Lung (tissue), 12 donors: ENCODE measurements around the gene FAM131A. TPM values are rescaled to one million over a fixed set of nuclear protein-coding genes. Genes with fewer than 3 reads are reported as not detected.

Experiments used
- ATAC-seq: fragments of 200-7000 bp; cut with Tn5 transposase; one replicate; pipeline ENCODE4 v1.9.1; 2020; ENCODE audit warnings: moderate number of reproducible peaks; ENCODE audit not compliant: insufficient read depth, low FRiP score
- DNase-seq, 3 donors: peaks; one replicate each; pipeline ENCODE4 v3.0.0-alpha.2; 2013 to 2017
- H3K27ac ChIP-seq, 2 donors: one replicate each; pipeline ENCODE4 v1.5.1; 2013; ENCODE audit warnings: mild to moderate bottlenecking in 2 of 2, moderate library complexity in 2 of 2, control low read depth in 1 of 2, inconsistent platforms in 1 of 2, low read depth in 1 of 2, low read length in 1 of 2
- H3K27me3 ChIP-seq, 3 donors: one replicate each; pipeline ENCODE4 v1.5.1; 2013; ENCODE audit warnings: low read length in 2 of 3; ENCODE audit not compliant: control insufficient read depth in 3 of 3, insufficient read depth in 3 of 3
- H3K36me3 ChIP-seq, 4 donors: one replicate each; pipeline ENCODE4 v1.5.1; 2013; ENCODE audit warnings: low read length in 4 of 4, mild to moderate bottlenecking in 1 of 4, moderate library complexity in 1 of 4; ENCODE audit not compliant: control insufficient read depth in 4 of 4, insufficient read depth in 4 of 4
- H3K4me1 ChIP-seq, 5 donors: one replicate each; pipeline ENCODE4 v1.5.1; 2013; ENCODE audit warnings: low read length in 5 of 5, mild to moderate bottlenecking in 2 of 5, moderate library complexity in 1 of 5; ENCODE audit not compliant: control insufficient read depth in 5 of 5, insufficient read depth in 5 of 5
- H3K4me3 ChIP-seq: one replicate; pipeline ENCODE4 v1.5.1; 2013; ENCODE audit warnings: mild to moderate bottlenecking, control low read depth, moderate library complexity
- H3K9ac ChIP-seq, 2 donors: one replicate each; pipeline ENCODE4 v1.5.1; 2013; ENCODE audit warnings: low read length in 2 of 2, control low read depth in 1 of 2; ENCODE audit not compliant: insufficient read depth in 1 of 2
- H3K9me3 ChIP-seq, 4 donors: one replicate each; pipeline ENCODE4 v1.5.1; 2013; ENCODE audit warnings: low read length in 3 of 4, mild to moderate bottlenecking in 1 of 4, moderate library complexity in 1 of 4; ENCODE audit not compliant: control insufficient read depth in 4 of 4, insufficient read depth in 3 of 4
- CTCF ChIP-seq: IDR thresholded peaks from 2 replicates; pipeline ENCODE4 v1.5.1; 2012; ENCODE audit warnings: mild to moderate bottlenecking; ENCODE audit errors: control extremely low read depth, extremely low read depth
- WGBS, 2 donors: extraction: QIAGEN DNeasy Blood & Tissue Kit; methylation state at CpG; one replicate each; pipeline ENCODE4 v1.1.7; 2013; 5-methylcytosine and 5-hydroxymethylcytosine counted together
- polyA plus RNA-seq, 2 donors: library from polyadenylated mRNA; stranded (reverse); fragments of 200-250 nt; gene quantifications; one replicate each; pipeline ENCODE4 v1.2.1, GENCODE V29; 2013
- total RNA-seq, 2 donors: library from RNA; depleted of rRNA in 1 of 2; stranded (reverse); fragments of >200 nt in 1 of 2; gene quantifications; one replicate each; pipeline ENCODE4 v1.2.1, GENCODE V29; 2014 to 2021
- donor health status: control.
- donor health status: control.
- donor health status: Bipolar disorder and iron deficiency.
- donor health status: healthy.
- donor health status: DM: yes; HTN: yes; CAD: no.

Gene FAM131A
- total and polyA plus RNA-seq, 4 donors = 12.9 to 21.4 (median 15.7) TPM

- no peaks in the 10 kb centered on the region for H3K4me1 ChIP-seq
- no peaks in the 10 kb centered on the region for H3K27me3 ChIP-seq
- ATAC-seq (no peak), DNase-seq (no peak)
- no peak for TF ChIP-seq CTCF
- no peak overlapping the region for H3K4me3 ChIP-seq
- no peak overlapping the region for H3K27ac ChIP-seq
- WGBS, 2 donors = 78 to 79% methylated on average over 7 of the region's 7 CpGs
- no peaks in the 10 kb centered on the region for H3K9me3 ChIP-seq
- peaks cover 31 to 41% (median 37%) of the 10 kb centered on the region in 4 donors for H3K36me3 ChIP-seq
- no peak overlapping the region for H3K9ac ChIP-seq
Measured at GRCh38 chr3:184308744-184309143, 28.7 kb upstream of the FAM131A start.

- Histone ChIP-seq H3K4me1 (peaks cover 0 to 12% (median 6%) of the 10 kb centered on the region in 5 donors), H3K27ac (no peak overlapping the region), H3K9me3 (no peaks in the 10 kb centered on the region), H3K4me3 (no peak overlapping the region), H3K27me3 (no peaks in the 10 kb centered on the region), H3K36me3 (peaks cover 15 to 26% (median 20%) of the 10 kb centered on the region in 4 donors), H3K9ac (no peak overlapping the region)
- ATAC-seq (no peak), DNase-seq (no peak)
- TF ChIP-seq CTCF = no peak
Measured at GRCh38 chr3:184311633-184312032, 25.8 kb upstream of the FAM131A start.

- Histone ChIP-seq H3K4me3 (peak within 1 kb of the TSS; percentile 94), H3K9me3 (no peaks in the 10 kb centered on the region), H3K9ac (peak within 1 kb of the TSS; percentile 63 to 65), H3K4me1 (peaks cover 0 to 26% (median 17%) of the 10 kb centered on the region in 5 donors), H3K36me3 (peaks cover 0 to 18% (median 2%) of the 10 kb centered on the region in 4 donors), H3K27ac (peak within 1 kb of the TSS; percentile 98 to 99), H3K27me3 (no peaks in the 10 kb centered on the region)
- DNase-seq = peak; percentile 92 to 98 (median 95)
- ATAC-seq = peak; percentile 88
- WGBS, 2 donors = 0% methylated on average over 40 of the region's 40 CpGs
- no peak for TF ChIP-seq CTCF
Measured at GRCh38 chr3:184314363-184314699, 23.1 kb upstream of the FAM131A start, which contains the start of gene EIF4G1. Gene EIF4G1, plus strand, starts transcription at chr3:184314606. Its CDS starts 1,191 bp downstream, at chr3:184315797.
